GM23248 (cell line): Measurements from ENCODE around the gene PPT2.

Experiments
- EZH2 ChIP-seq: fragments of 200-600 bp; sonication (generic); IDR thresholded peaks from 2 replicates; pipeline ENCODE4 v1.6.1; 2018; ENCODE audit warnings: antibody characterized with exemption, mild to moderate bottlenecking; ENCODE audit not compliant: insufficient read depth, poor library complexity, severe bottlenecking
- EZH2phosphoT487 ChIP-seq: fragments of 200-600 bp; sonication (generic); IDR thresholded peaks from 2 replicates; pipeline ENCODE4 v1.6.1; 2018; ENCODE audit warnings: antibody characterized with exemption, moderate library complexity, mild to moderate bottlenecking, low read depth; ENCODE audit not compliant: insufficient read depth

DNA sequence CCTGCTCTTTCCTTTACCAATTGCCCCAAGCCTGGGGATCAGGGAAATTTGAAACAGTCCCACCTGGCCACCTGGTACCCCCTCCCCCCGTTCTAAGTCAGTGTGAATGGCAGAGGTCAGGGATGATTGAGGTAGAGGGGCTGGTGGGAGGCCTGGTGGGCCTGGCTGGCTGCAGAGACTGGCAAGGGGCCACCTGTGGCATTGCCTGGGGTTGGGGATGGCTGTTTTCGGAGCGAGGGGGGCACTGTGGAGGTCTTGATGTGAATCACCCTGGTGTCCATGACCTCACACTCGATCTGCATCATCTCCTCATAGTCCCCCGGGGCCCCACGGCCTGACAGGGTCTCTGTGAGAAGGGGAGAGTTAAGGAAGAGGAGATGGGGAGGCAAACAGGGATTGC, 38.3 kb upstream of the PPT2 start:
- TF ChIP-seq EZH2phosphoT487 = no peak
- no peak for TF ChIP-seq EZH2
